A549 (cell line): ENCODE measurements around the gene ELAPOR1.

Experiments
- ESRRA ChIP-seq: fragments of 150-350 bp; IDR thresholded peaks from 2 replicates; pipeline ENCODE4 v1.6.1; 2014; ENCODE audit warnings: mild to moderate bottlenecking, low read length, borderline replicate concordance
- RAD21 ChIP-seq, 2 experiments: fragments of >200 bp in 1 of 2; sonication (Bioruptor Twin) in 1 of 2; formaldehyde crosslinking in 1 of 2; IDR thresholded peaks in 1 of 2; conservative IDR thresholded peaks in 1 of 2; 2 replicates in 1 of 2; 3 replicates in 1 of 2; pipeline ENCODE4 v1.6.1; 2012 to 2018; ENCODE audit warnings: inconsistent platforms in 1 of 2
- TF ChIP-seq, protein P1 (sequence below): fragments of >200 bp; sonication (Bioruptor Twin); formaldehyde crosslinking; IDR thresholded peaks from 3 replicates; pipeline ENCODE4 v1.5.1; 2016

GRCh38 chr1:109142260-109142659, 28.3 kb downstream of the ELAPOR1 start:
- no peak for TF ChIP-seq ESRRA
- TF ChIP-seq, protein P1, sequence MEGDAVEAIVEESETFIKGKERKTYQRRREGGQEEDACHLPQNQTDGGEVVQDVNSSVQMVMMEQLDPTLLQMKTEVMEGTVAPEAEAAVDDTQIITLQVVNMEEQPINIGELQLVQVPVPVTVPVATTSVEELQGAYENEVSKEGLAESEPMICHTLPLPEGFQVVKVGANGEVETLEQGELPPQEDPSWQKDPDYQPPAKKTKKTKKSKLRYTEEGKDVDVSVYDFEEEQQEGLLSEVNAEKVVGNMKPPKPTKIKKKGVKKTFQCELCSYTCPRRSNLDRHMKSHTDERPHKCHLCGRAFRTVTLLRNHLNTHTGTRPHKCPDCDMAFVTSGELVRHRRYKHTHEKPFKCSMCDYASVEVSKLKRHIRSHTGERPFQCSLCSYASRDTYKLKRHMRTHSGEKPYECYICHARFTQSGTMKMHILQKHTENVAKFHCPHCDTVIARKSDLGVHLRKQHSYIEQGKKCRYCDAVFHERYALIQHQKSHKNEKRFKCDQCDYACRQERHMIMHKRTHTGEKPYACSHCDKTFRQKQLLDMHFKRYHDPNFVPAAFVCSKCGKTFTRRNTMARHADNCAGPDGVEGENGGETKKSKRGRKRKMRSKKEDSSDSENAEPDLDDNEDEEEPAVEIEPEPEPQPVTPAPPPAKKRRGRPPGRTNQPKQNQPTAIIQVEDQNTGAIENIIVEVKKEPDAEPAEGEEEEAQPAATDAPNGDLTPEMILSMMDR: no peak
- TF ChIP-seq RAD21 (conservative IDR thresholded peaks at IDR 0.05 in 1 of 2, IDR thresholded peaks at IDR 0.05 in 1 of 2): no peak
